HepG2 (cell line): ENCODE results near the gene SH3BGR. TPM values are rescaled to one million over a fixed set of nuclear protein-coding genes. Genes with fewer than 3 reads are reported as not detected.

ENCODE experiments used
- ATAC-seq: fragments of 200-7000 bp; cut with Tn5 transposase; 3 replicates; pipeline ENCODE4 v1.9.1; 2020; ENCODE audit warnings: mild to moderate bottlenecking, moderate library complexity
- BruUV-seq: library from RNA; stranded (reverse); fragments of 400-500 nt; replicated peaks from 2 replicates; lab custom pipeline; 2021; lab: Mats Ljungman, UMichigan
- CTCF ChIA-PET: fragments of 300-600 bp; formaldehyde crosslinking; extraction: SDS; loops from one replicate; lab custom pipeline; 2021; ENCODE audit warnings: low total read pairs, inconsistent platforms, low intra/inter-chr PET ratio; lab: Yijun Ruan, JAX
- POLR2A ChIA-PET: fragments of 350-600 bp; sonication (Branson Sonifier 250); formaldehyde crosslinking; loops from one replicate; lab custom pipeline; 2020; ENCODE audit warnings: antibody characterized with exemption, inconsistent platforms; lab: Yijun Ruan, JAX
- DNase-seq: peaks from one replicate; pipeline ENCODE4 v3.0.0-alpha.2; 2015; ENCODE audit warnings: low spot score
- FAIRE-seq: peaks from 3 replicates; lab custom pipeline; 2011; peaks lifted over from hg19 to GRCh38; lab: Jason Lieb, UNC
- H2AFZ ChIP-seq: one replicate; pipeline ENCODE4 v1.6.1; 2011; ENCODE audit warnings: low read length, inconsistent platforms
- H3K27ac ChIP-seq: fragments of 300-600 bp; 3 replicates; pipeline ENCODE4 v1.8.0; 2011; ENCODE audit warnings: mixed run types, mild to moderate bottlenecking, mixed read lengths, low read length, inconsistent platforms; ENCODE audit not compliant: insufficient read depth; ENCODE audit errors: extremely low read length
- H3K27me3 ChIP-seq, 2 experiments: fragments of 200-600 bp in 1 of 2; 2 replicates in 1 of 2; 3 replicates in 1 of 2; pipeline versions ENCODE4 v1.6.0 to v1.8.0; 2011; ENCODE audit warnings: low read length in 2 of 2, mild to moderate bottlenecking in 2 of 2, moderate library complexity in 2 of 2, inconsistent platforms in 1 of 2; ENCODE audit not compliant: insufficient read depth in 2 of 2, control insufficient read depth in 1 of 2
- H3K36me3 ChIP-seq, 2 experiments: fragments of 200-600 bp in 1 of 2; replicated peaks in 1 of 2; 2 replicates in 1 of 2; 3 replicates in 1 of 2; pipeline versions ENCODE4 v1.5.1 to v1.8.0; 2011; ENCODE audit warnings: low read length in 2 of 2, inconsistent platforms in 1 of 2; ENCODE audit not compliant: insufficient read depth in 2 of 2, control insufficient read depth in 1 of 2
- H3K4me1 ChIP-seq: 2 replicates; pipeline ENCODE4 v1.5.1; 2012; ENCODE audit warnings: low read length, inconsistent platforms; ENCODE audit not compliant: insufficient read depth
- H3K4me2 ChIP-seq: 2 replicates; pipeline ENCODE4 v1.6.0; 2011; ENCODE audit warnings: low read depth, low read length, inconsistent platforms
- H3K4me3 ChIP-seq, 3 experiments: fragments of 200-600 bp in 1 of 3; sonication (generic), shearing (Covaris generic) in 1 of 3; replicated peaks in 1 of 3; 2 replicates each; pipeline ENCODE4 v1.5.1; 2011 to 2016; ENCODE audit warnings: low read length in 3 of 3, inconsistent platforms in 2 of 3, low read depth in 2 of 3, mild to moderate bottlenecking in 2 of 3, control low read depth in 1 of 3, mixed read lengths in 1 of 3; ENCODE audit not compliant: insufficient read depth in 1 of 3
- H3K79me2 ChIP-seq: one replicate; pipeline ENCODE4 v1.6.1; 2011; ENCODE audit warnings: low read length, inconsistent platforms; ENCODE audit not compliant: insufficient read depth
- H3K9ac ChIP-seq: 2 replicates; pipeline ENCODE4 v1.6.0; 2011; ENCODE audit warnings: mild to moderate bottlenecking, low read depth, low read length, inconsistent platforms; ENCODE audit not compliant: insufficient read depth
- H3K9me3 ChIP-seq: 2 replicates; pipeline ENCODE4 v1.5.1; 2012; ENCODE audit warnings: mild to moderate bottlenecking, low read length
- H4K20me1 ChIP-seq: 2 replicates; pipeline ENCODE4 v1.6.0; 2011; ENCODE audit warnings: inconsistent platforms, mild to moderate bottlenecking, low read length, moderate library complexity; ENCODE audit not compliant: insufficient read depth
- HOXA5 ChIP-seq: sonication (generic); formaldehyde crosslinking; IDR thresholded peaks from 2 replicates; pipeline ENCODE4 v1.4.0; 2020; ENCODE audit warnings: missing genetic modification reagents
- LCORL ChIP-seq, 2 experiments: fragments of 450-650 bp in 1 of 2; sonication (generic) in 1 of 2; formaldehyde crosslinking in 1 of 2; IDR thresholded peaks; 2 replicates each; pipeline versions ENCODE4 v1.5.0 to v1.6.1; 2017 to 2020; ENCODE audit warnings: antibody characterized with exemption in 1 of 2, missing genetic modification reagents in 1 of 2
- MNT ChIP-seq: fragments of 450-650 bp; IDR thresholded peaks from 2 replicates; pipeline ENCODE4 v1.6.1; 2016
- MYPOP ChIP-seq: sonication (generic); formaldehyde crosslinking; IDR thresholded peaks from 2 replicates; pipeline ENCODE4 v1.8.1; 2023; ENCODE audit warnings: mild to moderate bottlenecking, moderate library complexity, missing genetic modification reagents
- PRDM15 ChIP-seq: sonication (generic); formaldehyde crosslinking; IDR thresholded peaks from 2 replicates; pipeline ENCODE4 v1.4.0; 2020; ENCODE audit warnings: missing genetic modification reagents
- SP4 ChIP-seq: sonication (generic); formaldehyde crosslinking; IDR thresholded peaks from 2 replicates; pipeline ENCODE4 v1.8.1; 2023; ENCODE audit warnings: mild to moderate bottlenecking, missing genetic modification reagents
- SSRP1 ChIP-seq: IDR thresholded peaks from 2 replicates; pipeline ENCODE4 v1.6.1; 2016; ENCODE audit warnings: control low read depth
- ZNF234 ChIP-seq: sonication (generic); formaldehyde crosslinking; conservative IDR thresholded peaks from 2 replicates; pipeline ENCODE4 v1.5.1; 2020; ENCODE audit warnings: mild to moderate bottlenecking, missing genetic modification reagents
- ZNF30 ChIP-seq: sonication (generic); formaldehyde crosslinking; IDR thresholded peaks from 2 replicates; pipeline ENCODE4 v1.5.0; 2020; ENCODE audit warnings: mild to moderate bottlenecking, missing genetic modification reagents
- WGBS: methylation state at CpG from one replicate; pipeline ENCODE4 v1.1.6; 2017; ENCODE audit warnings: low lambda C conversion rate; 5-methylcytosine and 5-hydroxymethylcytosine counted together
- in situ Hi-C: cut with HindIII; loops from 2 replicates; pipeline ENCODE4 v1.10.0; 2017; ENCODE audit warnings: low pct_unique_long_range_greater_than_20kb; ENCODE audit not compliant: extremely low pct_ligation_motif_present
- intact Hi-C: fragments of 100-400 bp; cut with micrococcal nuclease; formaldehyde crosslinking; loops from one replicate; pipeline ENCODE4 v1.10.0; 2022; ENCODE audit not compliant: unreplicated experiment
- polyA plus RNA-seq, 8 experiments: library from polyadenylated mRNA; depleted of rRNA in 3 of 8; stranded (reverse) in 7 of 8; unstranded in 1 of 8; fragments of >200 nt; fragmentation: Illumina TruSeq in 4 of 8; extraction: Trizol in 4 of 8; gene quantifications; 2 replicates each; pipeline versions ENCODE4 v1.2.1 to v1.2.3, GENCODE V29; 2011 to 2016; ENCODE audit warnings: low read depth in 4 of 8, missing spikeins in 1 of 8, mixed read lengths in 1 of 8; ENCODE audit not compliant: insufficient read depth in 1 of 8
- total RNA-seq, 5 experiments: library from RNA; depleted of rRNA; stranded (reverse); fragments of >200 nt; fragmentation: Illumina TruSeq; extraction: Trizol; gene quantifications; 2 replicates each; pipeline ENCODE4 v1.2.3, GENCODE V29; 2016; ENCODE audit warnings: low read depth in 1 of 5

The SH3BGR gene
- total and polyA plus RNA-seq, 2 of the 13 experiments (the other 11 are each of a cell fraction or from before 2014, with no cell fraction given), result 0.48 TPM; not detected in 1

GRCh38 chr21:39511102-39511501 lies 59.3 kb downstream of the SH3BGR start:
- DNase-seq (no peak), FAIRE-seq (no peak), ATAC-seq (no peak)
- WGBS, result 45% methylated on average over 3 of the region's 3 CpGs
- no peak overlapping the region for H2AFZ ChIP-seq
- no TSS peak for BruUV-seq
- no peaks in the 10 kb centered on the region for H4K20me1 ChIP-seq
- ChIA-PET CTCF (no interaction called here), POLR2A (no interaction called here)
- no peak overlapping the region for H3K9ac ChIP-seq
- no peaks in the 10 kb centered on the region for H3K9me3 ChIP-seq
- TF ChIP-seq MNT (0 out of 2 replicates have a peak, but pooled peaks have one; percentile 10), ZNF30 (CRISPR knock-in tag) (no peak)
- intact Hi-C loops, result no loop called here
- H3K27ac ChIP-seq, result no peak overlapping the region
- no peak overlapping the region for H3K4me2 ChIP-seq
- in situ Hi-C loops, result no loop called here
- H3K36me3 ChIP-seq, result no peaks in the 10 kb centered on the region
- H3K79me2 ChIP-seq, result no peaks in the 10 kb centered on the region
- no peaks in the 10 kb centered on the region for H3K4me1 ChIP-seq
- H3K4me3 ChIP-seq, result no peak overlapping the region
- no peaks in the 10 kb centered on the region for H3K27me3 ChIP-seq

GRCh38 chr21:39513735-39514134 lies 62.0 kb downstream of the SH3BGR start:
- DNase-seq (no peak), FAIRE-seq (no peak), ATAC-seq (no peak)
- no peak for TF ChIP-seq SP4 (CRISPR knock-in tag)
- TF ChIP-seq PRDM15 (CRISPR knock-in tag), result no peak
- no peak for TF ChIP-seq SSRP1 (CRISPR knock-in tag)
- no peak for TF ChIP-seq ZNF234 (CRISPR knock-in tag)
- no peak for TF ChIP-seq HOXA5 (CRISPR knock-in tag)
- TF ChIP-seq MYPOP, result no peak
- no peak for TF ChIP-seq LCORL (IDR thresholded peaks at IDR 0.05)
- TF ChIP-seq LCORL (CRISPR knock-in tag; IDR thresholded peaks at IDR 0.05), result no peak
- no TSS peak for BruUV-seq
- H3K27ac ChIP-seq, result no peak overlapping the region
- WGBS, result 3% methylated on average over 1 of the region's 1 CpG
- ChIA-PET POLR2A (no interaction called here), CTCF (no interaction called here)
- in situ Hi-C loops (no loop called here), intact Hi-C loops (no loop called here)
- no peak overlapping the region for H3K4me2 ChIP-seq
- H3K27me3 ChIP-seq, result no peaks in the 10 kb centered on the region
- no peak overlapping the region for H3K9ac ChIP-seq
- H3K79me2 ChIP-seq, result no peaks in the 10 kb centered on the region
- H3K9me3 ChIP-seq, result no peaks in the 10 kb centered on the region
- H3K4me3 ChIP-seq, result no peak overlapping the region
- no peaks in the 10 kb centered on the region for H3K4me1 ChIP-seq
- no peaks in the 10 kb centered on the region for H3K36me3 ChIP-seq
- no peak overlapping the region for H2AFZ ChIP-seq
- no peaks in the 10 kb centered on the region for H4K20me1 ChIP-seq
